ENCODE data around the gene TBC1D19.
"Not testable (repeated sequence)": the region's sequence is repeated elsewhere in the genome, so short reads cannot be mapped to it uniquely, and the experiment has no call there.

TBC1D19 gene, protein sequence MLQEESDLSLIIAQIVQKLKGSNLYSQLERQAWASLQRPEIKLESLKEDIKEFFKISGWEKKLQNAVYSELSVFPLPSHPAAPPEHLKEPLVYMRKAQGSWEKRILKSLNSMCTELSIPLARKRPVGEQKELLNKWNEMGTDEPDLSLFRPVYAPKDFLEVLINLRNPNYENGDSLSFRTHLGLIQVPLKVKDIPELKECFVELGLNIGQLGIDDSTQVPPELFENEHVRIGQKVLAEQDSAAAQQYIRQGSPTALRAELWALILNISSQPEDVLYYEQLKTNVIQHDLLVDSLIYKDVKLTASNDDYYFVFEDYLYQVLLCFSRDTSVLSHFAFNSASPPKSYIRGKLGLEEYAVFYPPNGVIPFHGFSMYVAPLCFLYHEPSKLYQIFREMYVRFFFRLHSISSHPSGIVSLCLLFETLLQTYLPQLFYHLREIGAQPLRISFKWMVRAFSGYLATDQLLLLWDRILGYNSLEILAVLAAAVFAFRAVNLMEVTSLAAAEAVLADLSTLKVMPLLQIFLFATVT

DNA sequence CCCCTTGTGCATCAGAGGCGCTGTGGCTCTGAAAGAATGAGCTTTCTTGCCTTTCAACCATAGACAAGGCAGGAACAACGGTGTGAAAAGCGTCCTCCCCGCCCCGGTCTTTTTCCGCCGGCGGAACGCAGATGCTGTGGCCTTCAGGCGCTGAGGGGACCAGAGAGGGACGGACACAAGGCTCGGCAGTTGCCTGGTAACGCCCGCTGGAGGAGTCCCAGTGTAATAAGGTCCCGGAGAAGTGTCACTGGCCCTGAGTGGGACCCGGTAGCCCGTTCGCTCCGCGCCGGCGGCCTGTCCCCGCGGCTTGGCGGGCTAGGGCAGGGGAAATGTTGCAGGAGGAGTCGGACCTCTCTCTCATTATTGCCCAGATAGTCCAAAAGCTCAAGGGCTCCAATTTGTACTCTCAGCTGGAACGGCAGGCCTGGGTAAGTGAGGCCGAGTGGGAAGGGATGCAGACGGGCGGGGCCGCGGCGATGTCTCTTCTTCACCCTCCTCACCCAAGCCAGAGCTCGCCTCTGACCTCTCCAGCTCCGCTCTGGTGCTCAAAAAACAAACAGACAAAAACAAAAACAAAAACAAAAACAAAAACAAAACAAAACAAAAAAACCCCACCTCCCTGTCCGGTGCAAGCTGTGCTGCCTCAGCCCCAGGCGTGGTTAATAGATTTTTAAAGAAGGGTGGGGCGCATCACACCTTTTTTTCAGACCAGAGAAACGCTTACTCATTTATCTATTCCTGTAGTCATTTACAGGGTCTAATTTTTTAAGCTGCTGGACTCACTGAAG is at the start of gene TBC1D19:
Gene TBC1D19 (plus strand): TSS at position 220 of the 788 bp plus-strand sequence. CDS start 110 bp downstream, at position 330.
- peak; percentile 60 for DNase-seq (ENCODE audit: low read depth, low spot score)

DNA sequence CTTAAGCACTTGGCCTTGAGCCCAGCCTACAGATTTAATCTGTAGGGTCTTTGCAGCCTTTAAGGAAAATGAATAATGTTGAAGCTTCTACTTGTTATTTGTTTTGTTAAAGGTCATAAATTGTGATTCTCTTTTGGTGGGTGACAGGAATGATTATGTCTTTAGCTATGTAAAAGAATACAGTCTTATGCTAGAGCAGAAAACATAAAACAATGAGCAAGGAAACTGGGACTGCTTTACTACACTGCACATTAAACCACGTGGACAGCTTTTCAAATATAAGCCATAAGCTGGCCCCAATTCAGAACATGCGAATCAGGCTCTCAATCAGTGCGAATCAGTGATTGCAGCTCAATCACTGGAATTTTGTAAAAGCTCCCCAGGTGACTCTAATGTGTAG is 40.9 kb upstream of the TBC1D19 start:
- no peak for DNase-seq (ENCODE audit: low read depth, low spot score)

DNA sequence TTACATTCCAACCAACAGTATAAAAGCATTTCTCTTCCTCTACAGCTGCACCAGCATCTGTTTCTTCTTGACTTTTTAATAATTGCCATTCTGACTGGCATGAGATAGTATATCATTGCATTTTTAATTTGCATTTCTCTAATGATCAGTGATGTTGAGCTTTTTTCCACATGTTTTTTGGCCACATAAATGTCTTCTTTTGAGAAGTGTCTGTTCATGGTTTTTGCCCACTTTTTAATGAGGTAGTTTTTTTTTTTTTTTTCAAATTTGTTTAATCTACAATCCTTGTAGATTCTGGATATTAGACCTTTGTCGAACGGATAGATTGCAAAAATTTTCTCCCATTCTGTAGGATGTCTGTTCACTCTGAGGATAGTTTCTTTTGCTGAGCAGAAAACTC is 39.5 kb upstream of the TBC1D19 start:
- no peak for DNase-seq (ENCODE audit: low read depth, low spot score)

DNA sequence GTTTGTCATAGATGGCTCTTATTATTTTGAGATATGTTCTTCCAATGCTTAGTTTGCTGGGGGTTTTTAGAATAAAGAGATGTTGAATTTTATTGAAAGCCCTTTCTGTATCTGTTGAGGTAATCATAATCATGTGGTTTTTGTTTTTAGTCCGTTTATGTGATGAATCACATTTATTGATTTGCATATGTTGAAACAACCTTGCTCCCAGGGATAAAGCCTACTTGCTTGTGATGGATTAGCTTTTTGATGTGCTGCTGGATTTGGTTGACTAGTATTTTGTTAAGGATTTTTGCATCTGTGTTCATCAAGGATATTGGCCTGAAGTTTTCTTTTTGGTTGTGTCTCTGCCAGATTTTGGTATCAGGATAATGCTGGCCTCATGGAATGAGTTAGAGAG is 35.5 kb upstream of the TBC1D19 start:
- not testable (repeated sequence) for DNase-seq (ENCODE audit: low read depth, low spot score)

DNA sequence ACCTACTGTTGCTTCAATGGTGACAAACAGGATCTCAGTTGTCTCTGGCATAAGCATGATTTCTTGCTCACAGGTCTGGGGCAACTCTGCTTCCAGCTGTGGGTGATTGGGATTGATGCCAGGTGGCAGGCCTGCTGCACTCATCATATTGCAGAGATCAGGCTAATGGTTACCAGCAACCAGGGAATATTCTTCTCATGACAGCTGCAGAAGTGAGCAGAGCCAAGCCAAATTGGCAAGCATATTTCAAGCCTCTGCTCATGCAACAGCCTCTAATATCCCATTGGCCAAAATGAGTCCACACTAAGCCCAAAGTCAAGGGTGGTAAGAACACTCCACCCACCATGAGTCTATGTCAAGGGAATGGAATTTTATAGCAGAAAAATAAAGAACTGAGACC is 26.7 kb upstream of the TBC1D19 start:
- peak; percentile 49 for DNase-seq (ENCODE audit: low read depth, low spot score)

DNA sequence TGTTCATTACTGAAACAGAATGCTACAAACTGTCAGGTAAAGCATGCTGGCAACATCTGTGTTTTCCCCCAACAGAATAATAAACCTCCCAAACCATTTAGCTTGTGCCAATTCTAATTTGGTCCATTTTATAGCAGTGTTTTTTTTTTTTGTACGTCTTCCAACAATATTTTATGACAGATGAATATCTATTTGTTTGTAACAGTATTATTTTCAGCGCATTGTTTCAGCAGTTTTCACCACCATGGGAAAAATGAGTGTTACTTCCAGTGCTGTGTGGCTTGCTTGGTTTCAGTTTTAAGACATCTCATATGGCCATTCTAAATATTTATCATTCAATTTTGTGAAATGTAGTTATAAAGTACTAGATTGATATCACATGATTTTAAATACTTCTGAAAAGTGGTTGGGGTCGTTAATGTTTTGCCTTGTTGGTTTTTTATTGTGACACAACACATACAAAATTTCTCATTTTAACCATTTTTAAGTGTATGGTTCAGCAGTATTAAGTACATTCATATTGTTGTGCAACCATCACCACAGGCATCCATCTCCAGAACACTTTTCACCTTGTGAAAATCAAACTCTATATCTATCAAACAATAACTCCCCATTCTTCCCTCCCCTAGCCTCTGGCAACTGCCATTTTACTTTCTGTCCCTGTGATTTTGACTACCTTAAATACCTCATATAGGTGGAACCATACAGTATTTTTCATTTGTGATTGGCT is 25.6 kb upstream of the TBC1D19 start:
- no peak for DNase-seq (ENCODE audit: low read depth, low spot score)

DNA sequence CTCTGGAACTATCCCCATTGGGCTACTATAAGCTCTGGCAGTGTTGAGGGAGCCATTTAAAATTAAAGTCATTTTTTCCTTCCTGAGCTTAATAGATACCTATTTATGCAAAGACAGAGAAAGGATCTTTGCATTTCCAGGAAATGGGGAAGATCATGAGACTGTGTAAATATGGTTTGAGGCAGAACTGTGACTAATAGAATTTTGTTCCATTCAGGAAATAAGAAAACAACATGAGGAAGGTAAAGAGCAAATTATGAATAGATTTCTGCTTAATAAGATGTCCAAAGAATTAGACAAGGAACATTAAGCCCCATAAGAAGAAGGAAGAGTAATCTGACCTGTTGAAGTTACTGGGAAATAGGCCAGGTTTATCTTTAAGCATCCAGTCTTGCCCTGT is 17.8 kb upstream of the TBC1D19 start:
- no peak for DNase-seq (ENCODE audit: low read depth, low spot score)

DNA sequence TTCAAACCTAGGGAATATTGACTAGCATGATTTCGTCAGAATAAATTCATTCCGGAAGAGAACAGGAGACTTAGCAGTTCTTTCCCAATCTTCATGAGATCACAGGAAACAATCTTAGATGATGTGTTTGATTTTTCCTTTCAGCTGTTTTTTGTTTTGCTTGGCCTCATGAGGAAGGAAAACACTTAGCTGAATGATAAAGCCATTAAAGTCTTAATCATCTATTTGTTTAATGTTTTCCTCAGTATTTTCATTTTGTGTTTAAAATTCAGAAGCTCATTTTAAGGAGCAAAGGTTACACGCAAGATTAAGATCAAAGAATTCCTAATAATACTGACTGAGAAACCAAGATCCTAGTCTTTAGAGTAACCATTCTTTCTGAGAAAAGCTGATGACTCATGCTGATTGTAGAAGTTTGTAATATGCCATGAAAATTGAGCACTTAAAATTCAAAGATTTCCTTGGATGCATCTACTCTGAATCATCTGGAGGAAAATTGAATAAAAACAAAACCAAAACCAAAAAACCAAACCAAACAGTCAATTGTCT is 15.4 kb upstream of the TBC1D19 start:
- DNase-seq (ENCODE audit: low read depth, low spot score), result peak; percentile 76

DNA sequence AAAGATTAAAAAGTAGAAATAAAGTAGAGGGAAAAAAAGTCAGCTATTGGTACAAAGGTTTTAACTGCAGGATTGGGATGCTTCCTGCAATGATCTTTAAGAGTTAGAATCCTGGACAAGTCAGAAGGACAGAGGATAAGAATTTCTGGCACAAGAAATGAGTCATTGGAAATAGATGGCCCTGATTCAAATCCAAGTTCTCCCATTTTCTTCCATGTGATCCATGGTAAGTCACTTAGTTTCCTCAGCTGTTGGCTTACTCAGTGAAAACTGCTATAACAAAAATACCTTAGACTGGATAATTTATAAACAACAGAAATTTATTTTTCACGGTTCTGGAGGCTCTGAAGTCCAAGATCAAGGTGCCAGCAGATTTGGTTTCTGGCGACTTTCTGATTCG is 13.3 kb upstream of the TBC1D19 start:
- no peak for DNase-seq (ENCODE audit: low read depth, low spot score)

DNA sequence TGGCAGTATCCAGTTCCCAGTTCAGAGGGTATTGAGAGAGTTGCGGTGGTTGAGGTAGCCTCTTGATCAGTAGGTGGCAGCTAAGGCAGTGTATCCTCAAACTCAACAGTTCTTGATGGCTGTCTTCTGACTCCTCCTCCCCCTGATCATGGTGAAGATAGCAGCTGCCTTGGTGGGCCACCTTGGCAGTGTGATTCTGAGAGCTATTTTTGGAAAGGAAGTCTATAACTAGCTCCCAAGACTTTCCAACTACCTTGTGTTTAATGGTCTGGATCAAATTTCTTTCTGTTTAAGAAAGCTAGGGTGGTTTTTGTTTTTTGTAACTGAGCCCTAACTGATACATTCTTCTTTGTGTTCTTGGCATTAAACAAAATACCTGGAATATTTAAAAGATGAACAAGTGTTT is 10.5 kb upstream of the TBC1D19 start:
- no peak for DNase-seq (ENCODE audit: low read depth, low spot score)

DNA sequence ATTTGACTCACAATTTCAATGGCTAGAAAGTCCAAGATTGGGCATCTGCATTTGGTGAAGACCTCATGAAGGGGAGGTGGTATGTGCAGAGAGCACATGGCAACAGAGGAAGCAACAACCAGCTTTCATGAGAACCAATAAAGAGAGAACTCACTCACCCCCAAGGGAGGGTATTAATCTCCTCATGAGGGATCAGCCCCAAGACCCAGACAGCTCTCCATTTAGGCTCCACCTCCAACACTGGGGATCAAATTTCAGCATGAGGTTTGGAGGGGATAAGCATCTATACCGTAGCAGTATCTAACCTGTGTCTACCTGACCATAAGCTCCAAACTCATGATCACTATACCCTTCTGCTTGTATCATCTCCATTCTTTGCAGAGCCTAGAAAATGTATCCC is 9.3 kb upstream of the TBC1D19 start:
- DNase-seq (ENCODE audit: low read depth, low spot score), result no peak

DNA sequence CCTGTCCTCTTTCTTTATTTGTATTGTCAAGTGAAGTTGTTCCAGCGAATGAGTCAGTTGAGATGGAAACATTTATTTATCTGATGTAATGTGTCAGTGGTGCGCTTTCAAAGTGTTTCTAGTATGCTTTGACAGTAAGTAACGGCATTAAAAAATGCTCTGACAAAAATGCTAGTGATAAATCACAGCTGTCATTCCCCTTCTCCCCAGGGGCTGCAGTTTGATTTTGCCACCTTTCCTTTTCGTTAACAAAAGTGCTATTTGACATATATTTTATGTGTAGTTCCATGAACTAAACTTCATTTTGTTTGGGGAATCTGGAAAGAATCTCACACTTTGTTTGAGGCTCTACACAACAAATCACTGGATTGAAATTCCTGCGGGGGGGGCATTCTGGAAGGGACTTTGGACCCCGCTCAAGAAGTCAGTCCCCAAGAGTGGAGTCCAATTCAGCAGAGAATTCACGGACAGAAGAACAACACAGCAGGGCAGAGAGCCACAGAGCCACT is 7.6 kb upstream of the TBC1D19 start:
- no peak for DNase-seq (ENCODE audit: low read depth, low spot score)

DNA sequence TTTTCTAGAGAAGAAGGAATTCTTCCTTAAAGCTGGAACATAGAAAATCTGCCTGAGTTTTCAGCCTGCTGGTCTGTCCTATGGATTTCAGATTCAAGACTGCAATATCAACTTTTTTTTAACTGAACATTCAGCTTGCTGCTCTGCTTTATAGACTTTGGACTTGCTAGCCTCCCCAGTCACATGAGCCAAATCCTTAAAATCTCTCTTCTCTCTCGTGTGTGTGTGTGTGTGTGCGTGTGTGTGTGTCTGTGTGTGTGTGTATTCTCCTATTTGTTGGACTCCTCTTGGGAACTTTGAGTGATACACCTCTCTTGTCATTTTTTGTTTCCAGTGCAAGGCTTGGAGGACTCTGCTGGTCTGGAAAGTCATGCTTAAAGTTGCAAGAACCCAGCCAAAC is 6.8 kb upstream of the TBC1D19 start:
- DNase-seq (ENCODE audit: low read depth, low spot score), result no peak

DNA sequence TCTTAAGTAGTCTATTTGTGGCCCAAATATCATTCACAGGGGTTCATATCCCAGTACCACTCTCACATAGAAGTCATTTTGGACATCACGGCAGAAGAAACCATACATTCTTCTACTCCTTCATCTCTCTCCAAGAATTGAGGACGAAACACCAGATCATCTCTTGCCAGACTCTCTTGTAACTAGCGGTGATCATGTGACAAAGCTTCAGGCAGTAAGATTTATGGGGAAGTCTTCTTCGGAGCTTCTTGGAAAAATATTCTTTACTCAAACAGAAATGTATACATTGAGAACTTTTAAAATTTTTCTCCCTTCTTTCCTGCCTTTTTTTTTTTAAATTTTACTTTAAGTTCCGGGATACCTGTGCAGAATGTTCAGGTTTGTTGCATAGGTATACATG is 4.7 kb upstream of the TBC1D19 start:
- DNase-seq (ENCODE audit: low read depth, low spot score), result no peak

DNA sequence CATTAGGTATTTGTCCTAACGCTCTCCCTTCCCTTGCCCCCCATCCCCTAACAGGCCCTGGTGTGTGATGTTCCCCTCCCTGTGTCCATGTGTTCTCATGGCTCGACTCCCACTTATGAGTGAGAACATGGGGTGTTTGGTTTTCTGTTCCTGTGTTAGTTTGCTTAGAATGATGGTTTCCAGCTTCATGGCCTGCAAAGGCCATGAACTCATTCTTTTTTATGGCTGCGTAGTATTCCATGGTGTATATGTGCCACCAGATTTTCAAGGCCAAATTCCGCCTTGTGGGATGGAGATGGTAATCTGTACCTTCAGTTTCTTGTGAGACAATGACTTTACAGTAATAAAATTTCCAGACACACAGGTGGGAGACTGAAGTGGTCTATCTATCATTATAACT is 2.5 kb upstream of the TBC1D19 start:
- not testable (repeated sequence) for DNase-seq (ENCODE audit: low read depth, low spot score)

DNA sequence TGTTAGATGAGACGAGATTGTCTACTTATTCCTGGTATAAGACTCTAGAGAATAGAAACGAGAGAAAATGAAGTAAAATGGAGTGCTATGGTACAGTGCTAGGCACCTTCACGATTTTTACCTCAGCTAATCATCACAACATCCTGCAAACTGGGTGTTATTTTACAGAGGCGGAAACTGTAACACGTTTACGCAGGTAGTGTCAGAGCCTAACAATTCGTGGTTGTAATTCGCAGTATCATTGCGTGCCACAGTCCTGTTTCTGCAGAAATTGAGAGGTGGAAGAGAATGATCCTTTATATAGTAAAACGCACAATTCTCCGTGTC is 383 bp upstream of the TBC1D19 start:
- no peak for DNase-seq (ENCODE audit: low read depth, low spot score)

DNA sequence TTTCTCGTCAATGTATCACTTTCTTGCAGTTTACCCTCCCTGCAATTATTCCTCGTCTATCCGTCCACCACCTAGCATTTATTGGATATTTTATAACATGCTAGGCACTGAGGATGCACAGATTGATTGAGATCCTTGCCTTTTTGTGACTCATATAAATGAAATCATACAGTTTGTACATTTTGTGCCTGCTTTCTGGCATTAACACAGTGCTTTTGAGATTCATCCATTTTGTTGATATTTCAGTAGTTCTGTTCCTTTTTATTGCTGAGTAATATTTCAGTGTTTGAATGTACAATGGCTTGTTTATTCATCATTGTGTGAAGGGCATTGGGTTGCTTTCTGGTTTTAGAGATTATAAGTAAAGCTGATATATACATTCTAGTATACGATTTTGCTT is 841 bp downstream of the TBC1D19 start:
- no peak for DNase-seq (ENCODE audit: low read depth, low spot score)

DNA sequence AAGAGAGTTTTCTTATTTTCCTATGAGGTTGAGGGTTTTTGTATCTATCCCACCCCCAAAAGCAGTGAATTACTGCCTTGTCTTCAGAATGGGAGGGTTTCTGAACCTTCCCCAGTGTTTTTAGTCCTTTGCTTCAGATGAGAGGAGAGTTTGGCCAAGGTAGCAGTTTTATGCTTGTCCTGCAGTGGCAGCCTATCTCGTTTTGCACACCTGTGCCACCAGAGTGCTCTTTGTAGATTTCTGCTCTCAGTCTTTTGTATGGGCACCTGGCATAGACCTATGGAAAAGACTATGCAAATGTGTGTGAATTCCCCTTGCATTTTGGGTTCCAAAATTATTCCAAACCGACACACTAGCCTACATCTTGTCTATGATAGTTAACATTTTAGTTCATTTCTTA is 5.8 kb downstream of the TBC1D19 start:
- no peak for DNase-seq (ENCODE audit: low read depth, low spot score)

DNA sequence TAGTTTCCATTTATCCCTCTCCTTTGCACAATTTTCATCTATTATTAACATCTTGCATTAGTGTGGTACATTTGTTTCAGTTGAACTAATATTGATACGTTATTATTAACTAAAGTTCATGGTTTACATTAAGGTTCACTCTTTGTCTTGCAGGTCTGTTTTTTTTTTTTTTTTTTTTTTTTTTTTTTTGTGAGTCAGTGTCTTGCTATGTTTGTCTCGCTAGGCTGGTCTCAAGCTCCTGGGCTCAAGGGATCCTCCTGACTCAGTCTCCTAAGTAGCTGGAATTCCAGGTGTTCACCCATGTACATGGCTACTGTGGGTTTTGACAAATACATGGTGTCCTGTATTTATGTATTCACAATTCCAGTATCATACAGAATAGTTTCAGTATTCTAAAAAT is 6.8 kb downstream of the TBC1D19 start:
- no peak for DNase-seq (ENCODE audit: low read depth, low spot score)

DNA sequence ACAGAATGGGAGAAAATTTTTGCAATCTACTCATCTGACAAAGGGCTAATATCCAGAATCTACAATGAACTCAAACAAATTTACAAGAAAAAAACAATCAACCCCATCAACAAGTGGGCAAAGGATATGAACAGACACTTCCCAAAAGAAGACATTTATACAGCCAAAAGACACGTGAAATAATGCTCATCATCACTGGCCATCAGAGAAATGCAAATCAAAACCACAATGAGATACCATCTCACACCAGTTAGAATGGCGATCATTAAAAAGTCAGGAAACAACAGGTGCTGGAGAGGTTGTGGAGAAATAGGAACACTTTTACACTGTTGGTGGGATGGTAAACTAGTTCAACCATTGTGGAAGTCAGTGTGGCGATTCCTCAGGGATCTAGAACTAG is 9.7 kb downstream of the TBC1D19 start:
- DNase-seq (ENCODE audit: low read depth, low spot score), result not testable (repeated sequence)

DNA sequence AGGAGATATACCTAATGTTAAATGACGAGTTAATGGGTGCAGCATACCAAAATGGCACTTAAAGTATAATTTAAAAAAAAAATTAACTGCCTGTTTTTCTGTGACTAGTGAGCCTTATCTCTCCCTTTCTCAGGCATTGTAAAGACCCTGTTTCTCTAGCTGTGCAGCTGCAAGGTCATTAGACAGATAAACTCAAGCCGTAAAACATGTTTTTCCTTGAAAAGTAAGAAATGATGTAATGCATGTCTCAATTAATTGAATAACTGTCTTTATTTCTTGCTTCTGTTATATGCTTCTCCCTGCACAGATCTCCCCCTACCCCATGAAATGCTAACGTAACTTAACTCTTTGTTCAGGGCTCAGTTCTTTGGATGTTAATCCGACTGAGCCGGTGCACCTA is 10.5 kb downstream of the TBC1D19 start:
- no peak for DNase-seq (ENCODE audit: low read depth, low spot score)

DNA sequence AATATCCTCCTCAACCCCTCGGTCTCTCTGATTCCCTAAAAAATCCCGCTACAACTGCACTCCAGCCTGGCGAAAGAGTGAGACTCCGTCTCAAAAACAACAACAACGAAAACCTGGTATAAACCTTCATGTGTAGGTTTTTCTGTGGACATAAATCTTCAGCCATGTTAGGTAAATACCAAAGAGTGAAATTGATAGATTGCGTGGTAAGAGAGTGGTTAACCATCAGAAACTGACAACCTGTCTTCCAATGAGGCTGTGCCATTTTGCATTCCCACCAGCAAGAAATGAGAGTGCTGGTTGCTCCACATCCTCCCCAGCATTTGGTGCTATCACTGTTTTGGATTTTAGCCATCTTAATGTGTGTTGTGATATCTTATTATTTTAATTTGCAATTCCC is 10.9 kb downstream of the TBC1D19 start:
- DNase-seq (ENCODE audit: low read depth, low spot score), result no peak
